Stimulated activated CD4-positive, alpha-beta T cell treated with anti-CD3 and anti-CD28 coated beads, TNF-alpha, amount 100 ng/mL, for 48 hours (primary cell): ENCODE data around the gene GRM7.

ENCODE experiments used
- DNase-seq, 3 donors: peaks; one replicate each; pipeline ENCODE4 v3.0.0-alpha.2; 2020; ENCODE audit warnings: low read depth in 3 of 3

Gene GRM7

GRCh38 chr3:7577513-7577912 lies 716.6 kb downstream of the GRM7 start:
- DNase-seq = no peak

GRCh38 chr3:7581831-7582230 lies 720.9 kb downstream of the GRM7 start:
- no peak for DNase-seq

- DNase-seq = no peak
These were observed 724.1 kb downstream of the GRM7 start for GRCh38 chr3:7585052-7585451.

DNA sequence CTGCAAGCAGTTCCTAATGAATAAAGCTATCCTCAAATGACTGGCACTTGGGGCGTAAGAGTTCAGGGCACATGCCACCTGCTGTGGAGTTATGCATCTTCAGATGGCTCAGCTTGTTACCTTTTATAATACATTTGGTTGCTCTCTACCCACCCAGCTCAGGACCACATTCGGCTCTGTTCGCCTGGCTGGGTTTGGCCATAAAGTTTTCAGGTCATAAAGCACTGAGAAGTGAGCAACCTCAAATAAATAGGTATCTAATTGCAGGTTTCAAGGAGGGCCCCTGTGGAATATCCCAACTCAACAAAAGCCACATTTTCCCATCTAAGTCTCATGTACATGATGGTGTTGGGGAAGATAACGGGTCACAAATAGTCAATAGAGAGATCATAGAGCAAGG lies 727.3 kb downstream of the GRM7 start:
- DNase-seq = no peak

- no peak for DNase-seq
These were observed 728.6 kb downstream of the GRM7 start for GRCh38 chr3:7589526-7589925.

DNA sequence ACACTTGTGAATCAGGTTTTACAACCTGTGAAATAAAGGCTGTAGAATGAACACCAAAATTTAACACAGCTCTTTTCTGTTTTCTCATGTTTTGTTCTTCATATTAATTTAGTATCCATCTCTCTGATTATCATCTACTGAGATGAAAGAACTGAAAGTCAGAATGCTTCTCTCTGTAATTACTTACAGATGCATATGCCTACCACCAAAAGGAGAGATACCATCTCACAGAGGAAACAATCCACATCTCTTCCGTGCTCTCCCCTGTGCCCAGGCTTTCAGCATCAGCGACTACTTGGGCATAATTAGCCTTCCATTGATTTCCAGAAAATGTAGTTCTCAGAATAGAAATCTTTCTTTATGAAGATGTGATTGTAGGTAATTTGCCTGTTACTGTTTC lies 741.4 kb downstream of the GRM7 start:
- DNase-seq = no peak

- DNase-seq = no peak
These were observed 746.2 kb downstream of the GRM7 start for GRCh38 chr3:7607083-7607482.

- no peak for DNase-seq
These were observed 746.8 kb downstream of the GRM7 start for GRCh38 chr3:7607676-7608075.

DNA sequence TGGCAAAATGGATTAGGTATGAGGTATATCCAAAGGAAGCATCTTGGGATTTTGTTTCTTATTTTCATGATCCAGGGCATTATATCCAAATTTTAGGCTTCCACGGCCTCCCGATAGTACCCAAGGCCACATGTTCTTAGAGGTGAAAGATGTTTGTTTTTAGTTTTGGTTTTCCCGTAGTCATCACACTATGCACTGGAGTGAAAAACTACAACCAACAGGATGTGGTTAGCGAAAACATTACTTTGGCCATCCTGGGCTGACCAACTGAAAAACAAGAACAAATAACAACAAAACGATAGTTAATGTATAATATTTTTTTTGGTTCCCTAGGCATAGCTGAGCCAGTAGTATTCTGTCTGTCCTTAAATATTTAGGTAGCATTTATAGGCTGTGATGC lies 749.7 kb downstream of the GRM7 start:
- no peak for DNase-seq

DNA sequence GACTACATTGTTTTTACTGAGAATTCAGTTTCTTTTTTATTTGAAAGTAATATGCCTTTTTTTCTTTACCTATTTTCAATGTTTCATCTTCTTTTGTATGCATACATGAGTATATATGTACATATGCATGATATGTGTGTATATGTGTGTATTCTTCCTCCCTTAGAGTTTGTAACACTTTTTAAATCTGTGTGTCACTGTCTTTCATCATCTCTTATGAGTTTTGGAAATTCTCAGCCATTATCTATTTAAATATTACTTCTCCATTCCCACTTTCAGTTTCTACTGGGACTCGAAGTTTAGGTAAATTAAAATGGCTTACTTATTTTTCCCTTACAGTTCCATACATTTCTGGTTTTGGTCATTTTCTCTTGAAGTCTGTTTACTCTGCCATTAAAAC lies 754.1 kb downstream of the GRM7 start:
- DNase-seq = no peak

DNA sequence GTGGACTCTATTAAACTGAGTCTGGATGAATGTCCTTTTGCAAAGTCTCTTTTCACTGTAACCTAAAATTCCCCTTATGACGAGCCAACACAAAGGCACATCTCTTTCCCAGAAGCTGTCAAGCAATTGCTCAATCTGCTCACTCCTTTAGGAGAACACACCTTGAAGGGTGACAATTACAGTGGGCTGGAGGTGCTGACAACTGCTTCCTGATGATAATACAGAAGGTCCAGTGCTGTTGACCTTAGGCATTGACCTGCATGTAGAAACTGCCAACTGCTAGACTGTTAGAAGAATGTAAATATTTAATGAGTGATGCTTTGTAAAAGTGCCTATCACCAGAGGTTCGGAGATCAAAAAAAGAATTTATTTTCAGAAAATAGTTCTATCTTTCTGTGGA lies 757.7 kb downstream of the GRM7 start:
- no peak for DNase-seq

- no peak for DNase-seq
These were observed 759.5 kb downstream of the GRM7 start for GRCh38 chr3:7620401-7620800.

DNA sequence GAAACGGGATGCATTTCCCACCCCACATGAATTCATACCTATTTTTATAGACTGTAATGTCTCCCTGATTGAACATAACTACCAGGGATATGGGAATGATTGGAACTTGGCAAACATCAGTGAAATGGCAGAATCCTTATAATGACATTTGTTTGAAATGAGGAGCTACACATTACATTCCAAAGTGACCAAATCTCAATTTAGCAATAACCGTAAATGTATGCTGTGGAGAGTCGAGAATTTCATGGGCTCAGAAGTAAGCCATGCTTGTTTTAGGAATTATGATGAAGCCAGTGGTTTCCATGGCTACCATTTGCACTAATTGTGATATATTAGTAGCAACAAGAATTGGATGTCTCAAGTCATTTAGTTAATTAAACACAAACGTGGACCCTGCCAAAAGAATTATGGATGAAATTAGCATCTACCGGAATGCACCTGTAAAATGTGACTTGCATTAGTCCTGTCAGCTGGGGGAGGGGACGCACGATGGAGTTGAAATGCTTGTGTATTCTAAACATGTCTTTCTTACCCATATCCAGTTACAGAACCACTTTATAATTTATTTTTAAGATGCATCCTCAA lies 760.2 kb downstream of the GRM7 start:
- DNase-seq = no peak

DNA sequence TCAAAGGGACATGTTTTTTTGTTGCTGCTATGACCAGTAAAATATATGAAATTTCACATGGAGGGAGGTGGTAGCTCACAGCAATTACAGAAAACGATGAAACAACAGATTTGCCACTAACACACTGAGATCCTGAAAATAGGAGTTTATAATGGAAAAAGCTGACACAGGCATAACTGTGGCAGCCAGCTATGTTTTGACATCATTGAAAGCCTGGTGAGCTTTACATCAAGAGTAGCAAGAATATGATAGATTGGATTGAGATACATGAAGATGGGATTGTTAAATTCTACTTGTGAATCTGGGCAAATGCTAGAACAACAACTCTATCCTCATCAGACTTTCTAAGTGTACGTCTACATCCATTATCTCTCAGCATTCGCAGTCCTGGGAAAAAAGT lies 760.7 kb downstream of the GRM7 start:
- no peak for DNase-seq

- DNase-seq = no peak
These were observed 764.1 kb downstream of the GRM7 start for GRCh38 chr3:7625021-7625420.

DNA sequence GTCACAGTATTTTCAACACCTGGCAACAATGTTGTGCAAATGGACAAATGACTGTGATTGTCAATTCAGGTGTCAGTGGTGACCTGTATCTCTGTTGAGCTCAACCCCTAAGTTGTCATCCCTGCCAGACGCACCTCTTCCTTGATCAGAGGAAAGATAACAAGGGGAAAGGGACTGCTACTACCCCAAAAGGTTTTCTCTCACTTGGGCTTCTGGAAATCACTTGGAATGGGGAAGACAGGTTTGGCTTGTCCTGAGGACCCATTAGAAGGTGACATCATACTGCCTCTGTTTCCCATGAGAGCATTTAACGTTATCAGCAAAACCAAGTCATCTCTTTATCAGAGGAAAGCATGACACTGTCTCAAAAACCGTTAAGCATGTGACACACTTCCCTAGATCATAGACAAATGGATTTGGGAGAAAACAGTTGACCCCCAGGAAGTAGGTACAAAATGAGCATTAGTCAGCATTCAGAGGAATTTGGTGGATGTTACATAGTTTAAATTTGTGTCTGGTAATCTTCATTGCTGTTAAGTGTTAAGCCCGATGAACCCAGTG lies 769.5 kb downstream of the GRM7 start:
- no peak for DNase-seq

DNA sequence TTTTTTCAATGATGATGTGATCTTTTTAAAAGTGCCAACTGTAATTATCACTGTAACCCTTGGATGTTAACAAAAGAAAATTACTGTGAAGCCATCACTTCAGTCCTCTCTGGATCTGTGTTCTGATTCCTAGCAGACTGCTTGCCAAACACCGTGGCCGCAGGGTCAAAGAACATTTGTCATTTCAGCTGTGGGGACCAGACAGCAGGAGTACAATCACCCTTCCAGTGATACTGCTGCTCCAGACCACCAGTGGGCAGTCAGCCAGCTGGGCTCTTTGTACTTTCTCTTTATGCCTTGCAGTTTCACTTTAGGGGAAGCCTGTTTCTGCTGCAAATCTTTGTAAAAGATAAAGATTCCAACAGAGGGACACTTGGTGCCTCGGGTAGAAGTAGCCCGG lies 770.0 kb downstream of the GRM7 start:
- no peak for DNase-seq

GRCh38 chr3:7632305-7632704 lies 771.4 kb downstream of the GRM7 start:
- DNase-seq = no peak

GRCh38 chr3:7637694-7638093 lies 776.8 kb downstream of the GRM7 start:
- no peak for DNase-seq

DNA sequence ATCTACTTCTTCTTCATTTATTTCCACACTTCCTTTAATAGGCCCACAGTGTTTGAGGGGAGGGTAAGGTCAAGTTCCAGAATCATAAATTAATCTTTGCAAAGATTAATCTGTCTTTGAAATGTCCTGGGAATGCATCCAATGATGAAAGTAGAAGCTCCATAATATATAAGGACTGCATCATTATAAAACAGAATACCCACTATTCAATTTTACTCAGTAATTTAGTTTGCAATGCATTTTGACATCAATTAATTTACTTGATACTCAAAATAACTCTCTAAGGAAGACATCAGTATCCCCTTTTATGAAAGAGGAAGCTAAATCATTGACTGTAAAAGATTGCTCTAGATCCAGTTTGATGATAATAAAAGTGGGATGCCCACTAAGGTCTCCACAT lies 777.2 kb downstream of the GRM7 start:
- no peak for DNase-seq

- no peak for DNase-seq
These were observed 779.9 kb downstream of the GRM7 start for GRCh38 chr3:7640787-7641186.

GRCh38 chr3:7646851-7647250 lies 785.9 kb downstream of the GRM7 start:
- no peak for DNase-seq

GRCh38 chr3:7650466-7650865 lies 789.6 kb downstream of the GRM7 start:
- DNase-seq = no peak

DNA sequence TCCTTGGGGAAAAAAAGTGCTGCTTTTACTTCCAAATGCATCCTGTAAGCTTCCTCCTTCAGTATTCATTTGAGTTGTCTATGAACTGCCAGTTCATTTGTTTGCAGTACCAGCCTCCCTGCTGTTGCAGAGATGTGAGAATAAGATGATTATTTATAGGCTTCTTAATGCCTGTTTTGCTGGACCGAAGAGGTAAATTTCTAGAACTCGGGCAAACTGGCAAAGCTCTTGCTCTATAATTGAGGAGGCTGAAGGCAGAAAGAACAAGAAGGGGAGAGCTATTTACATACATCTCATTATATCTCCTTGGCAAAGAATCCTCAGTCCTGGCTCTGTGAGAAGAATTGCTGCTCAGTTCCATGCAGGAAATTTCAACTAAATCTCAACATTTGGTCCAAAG lies 790.4 kb downstream of the GRM7 start:
- no peak for DNase-seq
